Endothelial cell of hepatic sinusoid (primary cell): Measurements from ENCODE around the gene TGM1.

Source experiments
- in situ Hi-C: cut with HindIII; loops from 2 replicates; pipeline ENCODE4 v1.10.0; 2017; ENCODE audit warnings: low sequenced_read_pairs

TGM1 gene

GRCh38 chr14:24272467-24272866 lies 9.5 kb upstream of the TGM1 start:
- in situ Hi-C loops, result no loop called here

GRCh38 chr14:24271834-24272263 lies 8.9 kb upstream of the TGM1 start:
- in situ Hi-C loops, result no loop called here

- in situ Hi-C loops, result no loop called here
These were observed 8.3 kb upstream of the TGM1 start, which contains the start of gene RABGGTA for GRCh38 chr14:24271134-24271833. Gene RABGGTA, minus strand, starts transcription at chr14:24271597. Its CDS starts 482 bp downstream, at chr14:24271115.

GRCh38 chr14:24270537-24271133 lies 7.7 kb upstream of the TGM1 start:
- in situ Hi-C loops, result no loop called here

GRCh38 chr14:24269910-24270536 lies 7.0 kb upstream of the TGM1 start:
- in situ Hi-C loops, result loop anchor here (5.0 kb wide), 1 partner anchor 63 kb away; the partner anchor contains the start of gene TSSK4

- in situ Hi-C loops, result loop anchor here (5.0 kb wide), 1 partner anchor 62 kb away; the partner anchor contains the start of gene TSSK4
These were observed 6.4 kb upstream of the TGM1 start for GRCh38 chr14:24269368-24269767.

- in situ Hi-C loops, result loop anchor here (5.0 kb wide), 1 partner anchor 61 kb away; the partner anchor contains the start of gene TSSK4
These were observed 5.2 kb upstream of the TGM1 start for GRCh38 chr14:24268225-24268624.

- in situ Hi-C loops, result loop anchor here (5.0 kb wide), 1 partner anchor 60 kb away; the partner anchor contains the start of gene TSSK4
These were observed 4.5 kb upstream of the TGM1 start for GRCh38 chr14:24267516-24267915.

GRCh38 chr14:24266344-24267244 lies 3.6 kb upstream of the TGM1 start:
- in situ Hi-C loops, result loop anchor here (5.0 kb wide), 1 partner anchor 59 kb away; the partner anchor contains the start of gene TSSK4

- in situ Hi-C loops, result loop anchor here (5.0 kb wide), 1 partner anchor 33 kb away; the partner anchor contains the start of genes DHRS1 and NOP9
These were observed 1.3 kb upstream of the TGM1 start for GRCh38 chr14:24264298-24264697.

GRCh38 chr14:24263848-24264247 lies 871 bp upstream of the TGM1 start:
- in situ Hi-C loops, result loop anchor here (5.0 kb wide), 1 partner anchor 33 kb away; the partner anchor contains the start of genes DHRS1 and NOP9

GRCh38 chr14:24261969-24262327 lies 1.0 kb downstream of the TGM1 start:
- in situ Hi-C loops, result loop anchor here (5.0 kb wide), 1 partner anchor 35 kb away; the partner anchor contains the start of genes DHRS1 and NOP9

GRCh38 chr14:24261256-24261968 lies 1.6 kb downstream of the TGM1 start:
- in situ Hi-C loops, result loop anchor here (5.0 kb wide), 1 partner anchor 36 kb away; the partner anchor contains the start of genes DHRS1 and NOP9

- in situ Hi-C loops, result loop anchor here (5.0 kb wide), 1 partner anchor 37 kb away; the partner anchor contains the start of genes DHRS1 and NOP9
These were observed 2.2 kb downstream of the TGM1 start for GRCh38 chr14:24260780-24261157.

- in situ Hi-C loops, result loop anchor here (5.0 kb wide), 1 partner anchor 37 kb away; the partner anchor contains the start of genes DHRS1 and NOP9
These were observed 2.8 kb downstream of the TGM1 start for GRCh38 chr14:24260026-24260779.

- in situ Hi-C loops, result loop anchor here (5.0 kb wide), 1 partner anchor 38 kb away; the partner anchor contains the start of genes DHRS1 and NOP9
These were observed 3.5 kb downstream of the TGM1 start for GRCh38 chr14:24259282-24260025.

GRCh38 chr14:24258548-24259265 lies 4.3 kb downstream of the TGM1 start:
- in situ Hi-C loops, result no loop called here
